ENCODE measurements around the gene WFIKKN2. TPM values are rescaled to one million over a fixed set of nuclear protein-coding genes. Genes with fewer than 3 reads are reported as not detected.
"Not testable (repeated sequence)": the region's sequence is repeated elsewhere in the genome, so short reads cannot be mapped to it uniquely, and the experiment has no call there.

The WFIKKN2 gene
- total RNA-seq: not detected

- no peak for ATAC-seq
Measured at GRCh38 chr17:50835301-50836234, at the start of gene WFIKKN2. Gene WFIKKN2 (plus strand): TSS chr17:50835586. CDS start chr17:50835938, 352 bp downstream.

GRCh38 chr17:50785946-50786570 lies 49.3 kb upstream of the WFIKKN2 start:
- peak; percentile 58 for ATAC-seq

GRCh38 chr17:50787106-50787505 lies 48.3 kb upstream of the WFIKKN2 start:
- ATAC-seq: peak; percentile 29

- no peak for ATAC-seq
Measured at GRCh38 chr17:50790618-50791017, 44.8 kb upstream of the WFIKKN2 start.

GRCh38 chr17:50792132-50792531 lies 43.3 kb upstream of the WFIKKN2 start:
- no peak for ATAC-seq

- ATAC-seq: no peak
Measured at GRCh38 chr17:50793007-50793406, 42.4 kb upstream of the WFIKKN2 start.

- ATAC-seq: no peak
Measured at GRCh38 chr17:50794361-50794760, 41.0 kb upstream of the WFIKKN2 start.

- no peak for ATAC-seq
Measured at GRCh38 chr17:50797135-50797810, 38.1 kb upstream of the WFIKKN2 start.

- peak; percentile 75 for ATAC-seq
Measured at GRCh38 chr17:50798424-50799288, 36.7 kb upstream of the WFIKKN2 start.

GRCh38 chr17:50799582-50799981 lies 35.8 kb upstream of the WFIKKN2 start:
- ATAC-seq: no peak

- ATAC-seq: no peak
Measured at GRCh38 chr17:50800196-50800700, 35.1 kb upstream of the WFIKKN2 start.

- no peak for ATAC-seq
Measured at GRCh38 chr17:50802609-50803571, 32.5 kb upstream of the WFIKKN2 start.

GRCh38 chr17:50803676-50804075 lies 31.7 kb upstream of the WFIKKN2 start:
- ATAC-seq: no peak

GRCh38 chr17:50804749-50805475 lies 30.5 kb upstream of the WFIKKN2 start:
- not testable (repeated sequence) for ATAC-seq

GRCh38 chr17:50805486-50805885 lies 29.9 kb upstream of the WFIKKN2 start:
- no peak for ATAC-seq

GRCh38 chr17:50806141-50806643 lies 29.2 kb upstream of the WFIKKN2 start:
- ATAC-seq: no peak

GRCh38 chr17:50807009-50807408 lies 28.4 kb upstream of the WFIKKN2 start:
- no peak for ATAC-seq

- ATAC-seq: no peak
Measured at GRCh38 chr17:50807675-50808074, 27.7 kb upstream of the WFIKKN2 start.

- no peak for ATAC-seq
Measured at GRCh38 chr17:50808413-50808812, 27.0 kb upstream of the WFIKKN2 start.

GRCh38 chr17:50808888-50809287 lies 26.5 kb upstream of the WFIKKN2 start:
- no peak for ATAC-seq
